H1 (cell line): Measurements from ENCODE around the gene TINCR. TPM values are rescaled to one million over a fixed set of nuclear protein-coding genes. Genes with fewer than 3 reads are reported as not detected.

ENCODE experiments used
- MAFK ChIP-seq: IDR thresholded peaks from 2 replicates; pipeline ENCODE4 v1.6.1; 2012; ENCODE audit warnings: low read depth, mild to moderate bottlenecking, improper control_type of control experiment, low read length
- polyA plus RNA-seq, 7 experiments: library from polyadenylated mRNA; depleted of rRNA in 3 of 7; stranded (reverse) in 5 of 7; unstranded in 2 of 7; fragments of >200 nt in 5 of 7; fragments of 200-250 nt in 2 of 7; gene quantifications; 1 replicate in 5 of 7; 2 replicates in 1 of 7; 4 replicates in 1 of 7; pipeline versions ENCODE4 v1.2.1 to v1.2.3, GENCODE V29; 2011 to 2013; ENCODE audit warnings: missing spikeins in 2 of 7, mixed read lengths in 2 of 7
- total RNA-seq: library from RNA; stranded (reverse); fragmentation: NEBNext Ultra II Directional; extraction: Animal tissue kit (Norgen Biotek cat#: 25700); gene quantifications from 2 replicates; pipeline ENCODE4 v1.2.1, GENCODE V29; 2021

Gene TINCR
- total and polyA plus RNA-seq, 2 of the 8 experiments (the other 6 are each of a cell fraction or from before 2014, with no cell fraction given): 0.52 to 1.4 TPM

GRCh38 chr19:5563935-5564612, 3.7 kb downstream of the TINCR start (continued):
- TF ChIP-seq MAFK: no peak
- TF ChIP-seq, all 59 proteins: peak for 0
